GM12878 (cell line): ENCODE measurements around the gene ABCG5. TPM values are rescaled to one million over a fixed set of nuclear protein-coding genes. Genes with fewer than 3 reads are reported as not detected.

Source experiments
- ATAC-seq: fragments of 200-7000 bp; cut with Tn5 transposase; 3 replicates; pipeline ENCODE4 v1.9.1; 2020; ENCODE audit warnings: mild to moderate bottlenecking, moderate library complexity
- BruUV-seq: library from RNA; stranded (reverse); fragments of 400-500 nt; replicated peaks from 2 replicates; lab custom pipeline; 2021; lab: Mats Ljungman, UMichigan
- CTCF ChIA-PET: fragments of 300-600 bp; sonication (Branson Sonifier 250); formaldehyde crosslinking; extraction: SDS; loops from one replicate; lab custom pipeline; 2021; ENCODE audit warnings: inconsistent platforms; lab: Yijun Ruan, JAX
- POLR2A ChIA-PET: fragments of 350-600 bp; formaldehyde crosslinking; extraction: SDS; loops from one replicate; lab custom pipeline; 2021; ENCODE audit warnings: inconsistent platforms; lab: Charles Lee
- RAD21 ChIA-PET: fragments of 300-600 bp; sonication (Branson Sonifier 250); formaldehyde crosslinking; loops from one replicate; lab custom pipeline; 2023; ENCODE audit warnings: antibody characterized with exemption; ENCODE audit not compliant: unreplicated experiment; lab: Charles Lee
- SMC1A ChIA-PET: fragments of 300-600 bp; sonication (Branson Sonifier 250); formaldehyde crosslinking; loops from one replicate; lab custom pipeline; 2023; ENCODE audit not compliant: unreplicated experiment, uncharacterized antibody; lab: Charles Lee
- DNase-seq: peaks from one replicate; pipeline ENCODE4 v3.0.0-alpha.2; 2011; ENCODE audit warnings: low read depth, low spot score
- FAIRE-seq: peaks from 3 replicates; lab custom pipeline; 2011; peaks lifted over from hg19 to GRCh38; lab: Jason Lieb, UNC
- H2AFZ ChIP-seq: 2 replicates; pipeline ENCODE4 v1.6.0; 2011; ENCODE audit warnings: low read depth, low read length, control low read depth; ENCODE audit not compliant: control insufficient read depth
- H3K27ac ChIP-seq: 2 replicates; pipeline ENCODE4 v1.5.1; 2011; ENCODE audit warnings: control low read depth; ENCODE audit not compliant: control insufficient read depth, insufficient read depth
- H3K27me3 ChIP-seq, 2 experiments: replicated peaks in 1 of 2; 2 replicates each; pipeline versions ENCODE4 v1.6.0 to v1.6.1; 2011; ENCODE audit warnings: low read length in 1 of 2; ENCODE audit not compliant: control insufficient read depth in 2 of 2, insufficient read depth in 2 of 2
- H3K36me3 ChIP-seq, 2 experiments: 2 replicates each; pipeline ENCODE4 v1.5.1; 2011; ENCODE audit warnings: low read length in 1 of 2; ENCODE audit not compliant: control insufficient read depth in 2 of 2, insufficient read depth in 2 of 2
- H3K4me1 ChIP-seq: 2 replicates; pipeline ENCODE4 v1.6.1; 2011; ENCODE audit warnings: mild to moderate bottlenecking, low read length, moderate library complexity, mixed read lengths; ENCODE audit not compliant: control insufficient read depth, insufficient read depth
- H3K4me2 ChIP-seq: 2 replicates; pipeline ENCODE4 v1.6.0; 2011; ENCODE audit warnings: control low read depth; ENCODE audit not compliant: control insufficient read depth, insufficient read depth
- H3K4me3 ChIP-seq: fragments of 200-600 bp; sonication (generic); 2 replicates; pipeline ENCODE4 v1.5.1; 2016
- H3K79me2 ChIP-seq: 2 replicates; pipeline ENCODE4 v1.6.0; 2011; ENCODE audit warnings: low read length; ENCODE audit not compliant: control insufficient read depth, insufficient read depth
- H3K9ac ChIP-seq: 2 replicates; pipeline ENCODE4 v1.8.0; 2011; ENCODE audit warnings: low read length, control low read depth, mixed read lengths; ENCODE audit not compliant: control insufficient read depth, insufficient read depth
- H3K9me3 ChIP-seq: replicated peaks from 3 replicates; pipeline ENCODE4 v1.5.1; 2011; ENCODE audit warnings: mild to moderate bottlenecking, low read length; ENCODE audit not compliant: control insufficient read depth, insufficient read depth
- H4K20me1 ChIP-seq: 2 replicates; pipeline ENCODE4 v1.6.0; 2011; ENCODE audit not compliant: control insufficient read depth, insufficient read depth
- KLF5 ChIP-seq: fragments of 450-650 bp; IDR thresholded peaks from 2 replicates; pipeline ENCODE4 v1.6.1; 2014; ENCODE audit warnings: mild to moderate bottlenecking; ENCODE audit not compliant: partially characterized antibody
- MLLT1 ChIP-seq: fragments of 450-650 bp; IDR thresholded peaks from 2 replicates; pipeline ENCODE4 v1.6.1; 2016; ENCODE audit warnings: mild to moderate bottlenecking
- REST ChIP-seq: IDR thresholded peaks from 2 replicates; pipeline ENCODE4 v1.6.1; 2012; ENCODE audit warnings: mild to moderate bottlenecking, low read depth, low read length
- ZNF217 ChIP-seq: fragments of 450-650 bp; IDR thresholded peaks from 2 replicates; pipeline ENCODE4 v1.6.1; 2017; ENCODE audit warnings: antibody characterized with exemption, mild to moderate bottlenecking
- ZNF622 ChIP-seq: fragments of 450-650 bp; IDR thresholded peaks from 2 replicates; pipeline ENCODE4 v1.6.1; 2017; ENCODE audit warnings: mild to moderate bottlenecking, inconsistent platforms
- WGBS: methylation state at CpG from one replicate; pipeline ENCODE4 v1.1.6; 2016; ENCODE audit warnings: low lambda C conversion rate; ENCODE audit not compliant: insufficient replicate concordance, insufficient coverage; ENCODE audit errors: missing lambda C conversion rate; 5-methylcytosine and 5-hydroxymethylcytosine counted together
- in situ Hi-C: fragments of 300-500 bp; cut with MboI; formaldehyde crosslinking; loops from 9 replicates; pipeline ENCODE4 v1.14.3; 2018; ENCODE audit warnings: mixed read lengths
- intact Hi-C: fragments of 100-400 bp; cut with micrococcal nuclease; formaldehyde crosslinking; loops from one replicate; pipeline ENCODE4 v1.14.2; 2022; ENCODE audit not compliant: unreplicated experiment
- polyA plus RNA-seq, 11 experiments: library from polyadenylated mRNA; depleted of rRNA in 4 of 11; unstranded in 6 of 11; stranded (reverse) in 5 of 11; fragments of >200 nt; fragmentation: Nextera tagmentation in 4 of 11; fragmentation: Illumina TruSeq in 1 of 11; extraction: Ambion mirVana in 4 of 11; extraction: Trizol in 1 of 11; gene quantifications; 1 replicate in 1 of 11; 2 replicates in 10 of 11; pipeline versions ENCODE4 v1.2.1 to v1.2.3, GENCODE V29; 2011 to 2016; ENCODE audit warnings: inconsistent platforms in 2 of 11, missing spikeins in 2 of 11, low read depth in 1 of 11
- total RNA-seq, 4 experiments: library from RNA; depleted of rRNA in 3 of 4; stranded (reverse); fragments of >200 nt in 3 of 4; fragmentation: Illumina TruSeq in 1 of 4; extraction: Trizol in 1 of 4; gene quantifications; 2 replicates each; pipeline versions ENCODE4 v1.2.1 to v1.2.3, GENCODE V29; 2013 to 2021

ABCG5 gene
- total and polyA plus RNA-seq, 10 of the 15 experiments (the other 5 are each of a cell fraction or from before 2014, with no cell fraction given) = not detected

GRCh38 chr2:43854671-43855070, 16.0 kb upstream of the ABCG5 start:
- in situ Hi-C loops = no loop called here
- POLR2A ChIA-PET = no interaction called here
- Histone ChIP-seq H3K4me3 (no peak overlapping the region), H2AFZ (no peak overlapping the region), H3K79me2 (no peaks in the 10 kb centered on the region), H3K9me3 (no peaks in the 10 kb centered on the region), H3K4me2 (no peak overlapping the region), H3K27ac (no peak overlapping the region), H3K9ac (no peak overlapping the region), H3K4me1 (no peaks in the 10 kb centered on the region), H3K36me3 (no peaks in the 10 kb centered on the region), H4K20me1 (no peaks in the 10 kb centered on the region), H3K27me3 (no peaks in the 10 kb centered on the region)
- no TSS peak for BruUV-seq
- WGBS = 62% methylated on average over 3 of the region's 3 CpGs
- DNase-seq = no peak
- ATAC-seq = no peak
- no peak for TF ChIP-seq ZNF217
- TF ChIP-seq ZNF622 = no peak
- no peak for TF ChIP-seq KLF5
- TF ChIP-seq REST = no peak
- no peak for TF ChIP-seq MLLT1
- RAD21 ChIA-PET = no interaction called here
- SMC1A ChIA-PET = no interaction called here
- CTCF ChIA-PET = no interaction called here
- no peak for FAIRE-seq
- intact Hi-C loops = no loop called here
